CD14-positive monocyte (primary cell): Measurements from ENCODE around the gene FGF21. TPM values are rescaled to one million over a fixed set of nuclear protein-coding genes. Genes with fewer than 3 reads are reported as not detected.

Source experiments
- DNase-seq, 3 donors: peaks; one replicate each; pipeline ENCODE4 v3.0.0-alpha.2; 2011 to 2022
- H2AFZ ChIP-seq: 2 replicates; pipeline ENCODE4 v1.6.0; 2012; ENCODE audit warnings: mild to moderate bottlenecking, low read depth, low read length, inconsistent platforms; ENCODE audit not compliant: insufficient read depth, poor library complexity, severe bottlenecking
- H3K27ac ChIP-seq, 2 donors: 1 replicate in 1 of 2; 2 replicates in 1 of 2; pipeline ENCODE4 v1.5.1; 2012 to 2013; ENCODE audit warnings: low read length in 2 of 2, control low read depth in 1 of 2, inconsistent platforms in 1 of 2, low read depth in 1 of 2, mild to moderate bottlenecking in 1 of 2
- H3K27me3 ChIP-seq, 2 donors: one replicate each; pipeline versions ENCODE4 v1.6.0 to v1.6.1; 2011 to 2013; ENCODE audit warnings: low read length in 2 of 2; ENCODE audit not compliant: control insufficient read depth in 2 of 2, insufficient read depth in 2 of 2
- H3K36me3 ChIP-seq, 2 donors: replicated peaks in 1 of 2; 1 replicate in 1 of 2; 2 replicates in 1 of 2; pipeline versions ENCODE4 v1.5.1 to v1.6.1; 2012 to 2013; ENCODE audit warnings: low read length in 2 of 2, control low read depth in 1 of 2, inconsistent platforms in 1 of 2, mild to moderate bottlenecking in 1 of 2; ENCODE audit not compliant: insufficient read depth in 2 of 2, control insufficient read depth in 1 of 2
- H3K4me1 ChIP-seq, 2 donors: 1 replicate in 1 of 2; 2 replicates in 1 of 2; pipeline versions ENCODE4 v1.5.1 to v1.6.1; 2012 to 2013; ENCODE audit warnings: low read length in 2 of 2, control low read depth in 1 of 2, inconsistent platforms in 1 of 2, mild to moderate bottlenecking in 1 of 2, moderate library complexity in 1 of 2; ENCODE audit not compliant: insufficient read depth in 2 of 2, control insufficient read depth in 1 of 2
- H3K4me2 ChIP-seq: replicated peaks from 2 replicates; pipeline ENCODE3; 2012; ENCODE audit warnings: low read length, moderate library complexity, mild to moderate bottlenecking; ENCODE audit not compliant: poor library complexity, severe bottlenecking; ENCODE audit errors: extremely low read depth
- H3K4me3 ChIP-seq, 3 experiments: fragments of 200-600 bp in 1 of 3; sonication (generic) in 1 of 3; replicated peaks in 1 of 3; 1 replicate in 2 of 3; 2 replicates in 1 of 3; pipeline ENCODE4 v1.5.1; 2011 to 2013; ENCODE audit warnings: low read length in 3 of 3, mild to moderate bottlenecking in 3 of 3, control low read depth in 2 of 3, low read depth in 2 of 3, inconsistent platforms in 1 of 3, moderate library complexity in 1 of 3
- H3K79me2 ChIP-seq: 2 replicates; pipeline ENCODE4 v1.6.0; 2012; ENCODE audit warnings: mild to moderate bottlenecking, control low read depth, inconsistent platforms, low read length, moderate library complexity; ENCODE audit not compliant: insufficient read depth
- H3K9ac ChIP-seq: 2 replicates; pipeline ENCODE4 v1.6.0; 2017; ENCODE audit warnings: low read length, mild to moderate bottlenecking; ENCODE audit not compliant: insufficient read depth, poor library complexity, severe bottlenecking
- H3K9me3 ChIP-seq, 2 donors: replicated peaks in 1 of 2; 1 replicate in 1 of 2; 2 replicates in 1 of 2; pipeline versions ENCODE4 v1.5.1 to v1.6.1; 2012 to 2013; ENCODE audit warnings: low read length in 2 of 2, control low read depth in 1 of 2; ENCODE audit not compliant: control insufficient read depth in 1 of 2, insufficient read depth in 1 of 2
- H4K20me1 ChIP-seq: 2 replicates; pipeline ENCODE4 v1.6.0; 2012; ENCODE audit warnings: mild to moderate bottlenecking, low read length, control low read depth, moderate library complexity; ENCODE audit not compliant: insufficient read depth
- H3K27ac Mint-ChIP-seq, 7 donors: one replicate each; pipeline ENCODE4 v1.8.0; 2020; ENCODE audit warnings: mild to moderate bottlenecking in 7 of 7, mixed read lengths in 7 of 7, moderate library complexity in 6 of 7, inconsistent platforms in 2 of 7
- H3K27me3 Mint-ChIP-seq, 3 donors: one replicate each; pipeline ENCODE4 v1.8.0; 2021 to 2022; ENCODE audit warnings: low read depth in 3 of 3, mild to moderate bottlenecking in 3 of 3, mixed read lengths in 3 of 3, moderate library complexity in 3 of 3, inconsistent platforms in 1 of 3
- H3K36me3 Mint-ChIP-seq, 2 donors: one replicate each; pipeline ENCODE4 v1.8.0; 2020; ENCODE audit warnings: mixed read lengths in 2 of 2, inconsistent platforms in 1 of 2, mild to moderate bottlenecking in 1 of 2
- H3K4me1 Mint-ChIP-seq: one replicate; pipeline ENCODE4 v1.8.0; 2020; ENCODE audit warnings: mild to moderate bottlenecking, mixed read lengths
- H3K4me3 Mint-ChIP-seq, 2 donors: one replicate each; pipeline ENCODE4 v1.8.0; 2020; ENCODE audit warnings: mild to moderate bottlenecking in 2 of 2, mixed read lengths in 2 of 2, moderate library complexity in 1 of 2
- H3K9me3 Mint-ChIP-seq, 7 donors: one replicate each; pipeline ENCODE4 v1.8.0; 2020 to 2022; ENCODE audit warnings: mixed read lengths in 7 of 7, mild to moderate bottlenecking in 6 of 7, moderate library complexity in 6 of 7, inconsistent platforms in 2 of 7
- WGBS: methylation state at CpG from one replicate; pipeline ENCODE4 v1.1.5; 2013; ENCODE audit warnings: missing lambda C conversion rate; ENCODE audit not compliant: insufficient coverage; 5-methylcytosine and 5-hydroxymethylcytosine counted together
- intact Hi-C, 2 donors: fragments of 100-400 bp; cut with micrococcal nuclease; formaldehyde crosslinking; loops; one replicate each; pipeline versions ENCODE4 v1.15.0 to v1.15.1; 2023
- polyA plus RNA-seq, 3 donors: library from polyadenylated mRNA; depleted of rRNA in 1 of 3; unstranded in 2 of 3; stranded (reverse) in 1 of 3; fragments of 300-500 nt in 2 of 3; fragments of >200 nt in 1 of 3; fragmentation: Illumina TruSeq in 2 of 3; gene quantifications; 1 replicate in 2 of 3; 2 replicates in 1 of 3; pipeline ENCODE4 v1.2.3, GENCODE V29; 2012 to 2021
- TF ChIP-seq, protein P1 (sequence below): fragments of 200-600 bp; IDR thresholded peaks from one replicate; pipeline ENCODE4 v1.8.0; 2022; ENCODE audit warnings: antibody characterized with exemption, mild to moderate bottlenecking

The FGF21 gene
- polyA plus RNA-seq, 3 donors: not detected

DNA sequence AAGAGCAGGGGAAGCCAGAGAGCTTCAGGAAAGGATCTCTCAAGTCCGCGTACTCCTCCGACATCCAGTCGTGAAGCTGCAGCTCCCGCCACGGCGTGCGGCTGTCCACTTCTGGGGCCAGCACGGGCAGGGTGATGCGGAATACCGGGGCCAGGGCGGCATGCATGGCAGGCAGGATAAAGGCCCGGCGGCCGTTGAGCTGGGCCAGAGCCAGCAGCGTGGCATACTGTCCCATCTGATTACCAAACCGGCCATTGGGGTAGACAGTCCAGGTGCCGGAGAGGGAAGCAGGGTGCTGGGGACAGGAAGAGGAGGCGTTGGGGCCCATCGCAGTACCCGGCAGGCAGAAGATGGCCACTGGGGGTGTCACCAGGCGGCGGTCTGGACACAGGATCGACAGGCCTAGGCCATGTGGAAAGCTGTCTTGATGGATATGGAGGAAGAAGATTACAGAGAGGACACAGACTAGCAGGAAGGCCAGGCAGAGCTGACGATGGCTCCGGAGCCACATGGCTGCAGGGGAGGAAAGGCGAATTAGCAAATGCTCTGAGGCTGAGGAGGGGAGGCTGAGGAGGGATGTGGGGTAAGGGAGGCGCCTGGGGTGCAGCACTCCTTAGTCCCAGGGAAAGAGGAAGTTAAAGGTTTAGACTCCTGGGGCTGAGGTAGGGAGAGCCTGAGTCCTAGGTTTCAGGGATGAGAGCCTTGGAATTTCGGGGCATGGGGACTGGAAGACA, 4.4 kb upstream of the FGF21 start:
- no peak overlapping the region for H3K4me3 ChIP-seq
- H3K4me3 Mint-ChIP-seq: peak overlapping the region in 1 of 2 donors; percentile 77
- 90% methylated on average over 26 of the region's 29 CpGs for whole genome bisulfite sequencing
- no peak overlapping the region for H2AFZ ChIP-seq
- H3K27ac Mint-ChIP-seq: peak overlapping the region in 1 of 7 donors; percentile 5
- H3K27ac ChIP-seq: no peak overlapping the region
- peaks cover 30% of the 10 kb centered on the region for H3K4me1 Mint-ChIP-seq
- H3K4me1 ChIP-seq: peaks cover 14 to 28% of the 10 kb centered on the region in 2 donors
- H3K36me3 Mint-ChIP-seq: peaks cover 3 to 5% of the 10 kb centered on the region in 2 donors
- intact Hi-C loops: no loop called here
- no peaks in the 10 kb centered on the region for H3K36me3 ChIP-seq
- TF ChIP-seq, protein P1, sequence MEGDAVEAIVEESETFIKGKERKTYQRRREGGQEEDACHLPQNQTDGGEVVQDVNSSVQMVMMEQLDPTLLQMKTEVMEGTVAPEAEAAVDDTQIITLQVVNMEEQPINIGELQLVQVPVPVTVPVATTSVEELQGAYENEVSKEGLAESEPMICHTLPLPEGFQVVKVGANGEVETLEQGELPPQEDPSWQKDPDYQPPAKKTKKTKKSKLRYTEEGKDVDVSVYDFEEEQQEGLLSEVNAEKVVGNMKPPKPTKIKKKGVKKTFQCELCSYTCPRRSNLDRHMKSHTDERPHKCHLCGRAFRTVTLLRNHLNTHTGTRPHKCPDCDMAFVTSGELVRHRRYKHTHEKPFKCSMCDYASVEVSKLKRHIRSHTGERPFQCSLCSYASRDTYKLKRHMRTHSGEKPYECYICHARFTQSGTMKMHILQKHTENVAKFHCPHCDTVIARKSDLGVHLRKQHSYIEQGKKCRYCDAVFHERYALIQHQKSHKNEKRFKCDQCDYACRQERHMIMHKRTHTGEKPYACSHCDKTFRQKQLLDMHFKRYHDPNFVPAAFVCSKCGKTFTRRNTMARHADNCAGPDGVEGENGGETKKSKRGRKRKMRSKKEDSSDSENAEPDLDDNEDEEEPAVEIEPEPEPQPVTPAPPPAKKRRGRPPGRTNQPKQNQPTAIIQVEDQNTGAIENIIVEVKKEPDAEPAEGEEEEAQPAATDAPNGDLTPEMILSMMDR: no peak
- no peak for DNase-seq
- H3K79me2 ChIP-seq: no peaks in the 10 kb centered on the region
- no peak overlapping the region for H3K9ac ChIP-seq
- no peaks in the 10 kb centered on the region for H4K20me1 ChIP-seq
- peaks cover 48 to 80% (median 62%) of the 10 kb centered on the region in 3 donors for H3K27me3 Mint-ChIP-seq
- H3K4me2 ChIP-seq: no peak overlapping the region
- H3K9me3 ChIP-seq: peaks cover 0 to under 1% of the 10 kb centered on the region in 2 donors
- H3K9me3 Mint-ChIP-seq: peaks cover 4 to 23% (median 13%) of the 10 kb centered on the region in 7 donors
- peaks cover 14 to 60% of the 10 kb centered on the region in 2 donors for H3K27me3 ChIP-seq

DNA sequence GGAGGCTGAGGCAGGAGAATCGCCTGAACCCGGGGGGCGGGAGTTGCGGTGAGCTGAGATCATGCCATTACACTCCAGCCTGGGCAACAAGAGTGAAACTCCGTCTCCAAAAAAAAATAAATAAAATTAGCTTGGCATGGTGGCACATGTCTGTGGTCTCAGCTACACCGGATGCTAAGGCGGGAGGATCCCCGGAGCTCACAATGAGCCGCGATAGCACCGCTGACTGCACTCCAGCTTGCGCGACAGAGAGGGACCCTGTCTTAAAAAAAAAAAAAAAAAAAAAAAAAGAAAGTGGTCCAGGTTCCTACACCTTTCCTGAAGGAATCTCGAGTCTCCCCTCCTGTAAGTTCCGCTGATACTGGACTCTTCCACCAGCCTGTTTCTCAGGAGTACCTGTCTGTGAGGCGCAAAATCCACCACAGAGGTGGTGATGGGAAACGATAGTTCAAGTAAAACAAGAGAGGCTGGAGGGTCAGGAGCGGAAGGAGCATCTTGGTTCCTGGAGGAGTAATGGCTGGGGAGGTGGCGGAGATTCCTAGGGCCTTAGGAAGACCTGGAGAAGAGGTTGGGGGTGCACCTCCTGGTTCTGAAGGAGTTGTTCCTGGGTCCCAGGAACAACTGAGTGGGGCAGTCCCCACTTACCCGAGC, 3.4 kb upstream of the FGF21 start:
- peaks cover 0 to 3% of the 10 kb centered on the region in 2 donors for H3K36me3 Mint-ChIP-seq
- TF ChIP-seq, protein P1: no peak
- Histone ChIP-seq H3K4me3 (peak overlapping the region in 1 of 3 experiments; percentile 40), H4K20me1 (no peaks in the 10 kb centered on the region), H3K79me2 (no peaks in the 10 kb centered on the region), H3K9me3 (no peaks in the 10 kb centered on the region), H3K27me3 (peaks cover 14 to 51% of the 10 kb centered on the region in 2 donors), H3K36me3 (no peaks in the 10 kb centered on the region), H3K4me2 (peak overlapping the region; percentile 39), H3K4me1 (peaks cover 13 to 21% of the 10 kb centered on the region in 2 donors), H3K9ac (no peak overlapping the region), H2AFZ (peak overlapping the region; percentile 56), H3K27ac (no peak overlapping the region)
- H3K9me3 Mint-ChIP-seq: peaks cover 0 to 19% (median 8%) of the 10 kb centered on the region in 7 donors
- H3K4me1 Mint-ChIP-seq: peaks cover 21% of the 10 kb centered on the region
- DNase-seq: no peak
- no peak overlapping the region for H3K27ac Mint-ChIP-seq
- peak overlapping the region; percentile 28 to 79 for H3K4me3 Mint-ChIP-seq
- H3K27me3 Mint-ChIP-seq: peaks cover 41 to 70% (median 56%) of the 10 kb centered on the region in 3 donors
- WGBS: 27% methylated on average over 14 of the region's 20 CpGs
- intact Hi-C loops: no loop called here
